Testis (tissue), 3 donors: ENCODE results near the gene ARMH4. TPM values are rescaled to one million over a fixed set of nuclear protein-coding genes. Genes with fewer than 3 reads are reported as not detected.
A peak's percentile ranks its signal among the peaks of the same experiment; 100 is the strongest.

Source experiments
- DNase-seq: peaks from one replicate; pipeline ENCODE4 v3.0.0-alpha.2; 2019
- H3K27ac ChIP-seq, 2 donors: fragments of 200-600 bp; sonication (generic); one replicate each; pipeline ENCODE4 v1.5.1; 2019
- H3K27me3 ChIP-seq: fragments of 200-600 bp; sonication (generic); one replicate; pipeline ENCODE4 v1.5.1; 2019
- H3K36me3 ChIP-seq: fragments of 200-600 bp; sonication (generic); one replicate; pipeline ENCODE4 v1.5.1; 2017; ENCODE audit warnings: low read depth; ENCODE audit errors: missing control alignments
- H3K4me1 ChIP-seq: fragments of 200-600 bp; sonication (generic); one replicate; pipeline ENCODE4 v1.5.1; 2019
- H3K4me3 ChIP-seq, 2 donors: fragments of 200-600 bp; sonication (generic); one replicate each; pipeline ENCODE4 v1.5.1; 2017 to 2019
- H3K9me3 ChIP-seq: fragments of 200-600 bp; sonication (generic); one replicate; pipeline ENCODE4 v1.5.1; 2017
- POLR2A ChIP-seq: fragments of 450-650 bp; IDR thresholded peaks from one replicate; pipeline ENCODE4 v1.6.1; 2017; ENCODE audit warnings: antibody characterized with exemption, mild to moderate bottlenecking, moderate library complexity
- WGBS, 2 donors: methylation state at CpG; one replicate each; pipeline ENCODE4 v1.1.5; 2018; 5-methylcytosine and 5-hydroxymethylcytosine counted together
- intact Hi-C: fragments of 100-400 bp; cut with DNase I; formaldehyde crosslinking; loops from one replicate; pipeline ENCODE4 v1.15.1; 2023; ENCODE audit warnings: low total_unique reads
- polyA plus RNA-seq: library from polyadenylated mRNA; stranded (reverse); fragments of 350-450 nt; fragmentation: Illumina TruSeq; extraction: RNeasy Lipid Tissue Mini Kit (QIAGEN cat#74804); gene quantifications from one replicate; pipeline ENCODE4 v1.2.3, GENCODE V29; 2014; ENCODE audit warnings: low read depth, low replicate concordance; ENCODE audit not compliant: insufficient read depth
- total RNA-seq, 2 donors: library from RNA; depleted of rRNA; stranded (reverse); fragments of >200 nt; gene quantifications; one replicate each; pipeline ENCODE4 v1.2.3, GENCODE V29; 2016
- TF ChIP-seq, protein P1 (sequence below), 3 experiments: fragments of 450-650 bp in 2 of 3; fragments of 200-600 bp in 1 of 3; sonication (generic) in 1 of 3; IDR thresholded peaks; one replicate each; pipeline ENCODE4 v1.5.1; 2016 to 2019; ENCODE audit warnings: antibody characterized with exemption in 3 of 3, mild to moderate bottlenecking in 2 of 3, moderate library complexity in 1 of 3

ARMH4 gene
- total and polyA plus RNA-seq, 3 donors from 2014 or later = 13.5 to 65.8 (median 38.7) TPM

DNA sequence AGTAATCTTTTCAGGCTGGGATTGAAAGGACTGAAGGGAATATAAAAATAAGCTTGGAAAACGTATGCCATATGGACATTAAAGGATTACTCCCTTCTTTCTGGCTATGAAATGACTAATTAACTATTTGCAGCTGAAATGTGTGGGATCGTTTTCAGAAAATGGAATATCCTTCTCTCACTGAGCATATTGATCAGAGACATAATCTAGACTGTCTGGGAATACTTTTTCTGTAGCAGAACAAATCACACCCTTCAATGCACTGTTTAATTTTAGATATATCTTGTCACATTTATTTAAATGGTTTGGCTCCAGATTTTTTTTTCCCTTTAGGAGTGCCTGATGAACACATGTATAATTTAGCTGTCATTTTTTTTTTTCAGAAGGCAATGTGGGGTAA is 37.2 kb upstream of the ARMH4 start:
- intact Hi-C loops = no loop called here
- Histone ChIP-seq H3K4me1 (no peaks in the 10 kb centered on the region), H3K36me3 (no peaks in the 10 kb centered on the region)

DNA sequence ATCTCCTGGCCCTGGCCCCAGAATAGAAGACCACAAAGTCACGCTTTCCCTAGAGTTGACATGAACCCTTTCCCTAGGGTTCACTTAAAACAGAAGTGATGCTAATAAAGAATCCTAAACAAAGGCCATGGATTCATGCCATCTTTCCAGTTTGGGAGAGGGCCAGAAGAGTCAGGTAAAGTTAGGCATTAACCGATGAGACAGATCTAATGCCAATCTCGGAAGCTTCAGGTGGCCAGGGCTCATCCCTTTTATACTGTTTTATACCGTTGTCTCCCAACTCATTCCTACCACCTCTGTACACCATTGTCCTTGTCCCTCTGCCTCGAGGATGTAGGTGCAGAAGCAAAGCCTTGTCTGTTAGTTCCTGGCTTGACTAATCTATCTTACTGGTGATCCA is 25.1 kb upstream of the ARMH4 start:
- intact Hi-C loops = no loop called here
- Histone ChIP-seq H3K4me1 (no peaks in the 10 kb centered on the region), H3K27me3 (no peaks in the 10 kb centered on the region), H3K27ac (no peak overlapping the region), H3K9me3 (no peaks in the 10 kb centered on the region), H3K4me3 (no peak overlapping the region), H3K36me3 (no peaks in the 10 kb centered on the region)
- DNase-seq = no peak
- 81 to 89% methylated on average over 5 of the region's 5 CpGs for WGBS, 2 donors
- TF ChIP-seq, protein P1, sequence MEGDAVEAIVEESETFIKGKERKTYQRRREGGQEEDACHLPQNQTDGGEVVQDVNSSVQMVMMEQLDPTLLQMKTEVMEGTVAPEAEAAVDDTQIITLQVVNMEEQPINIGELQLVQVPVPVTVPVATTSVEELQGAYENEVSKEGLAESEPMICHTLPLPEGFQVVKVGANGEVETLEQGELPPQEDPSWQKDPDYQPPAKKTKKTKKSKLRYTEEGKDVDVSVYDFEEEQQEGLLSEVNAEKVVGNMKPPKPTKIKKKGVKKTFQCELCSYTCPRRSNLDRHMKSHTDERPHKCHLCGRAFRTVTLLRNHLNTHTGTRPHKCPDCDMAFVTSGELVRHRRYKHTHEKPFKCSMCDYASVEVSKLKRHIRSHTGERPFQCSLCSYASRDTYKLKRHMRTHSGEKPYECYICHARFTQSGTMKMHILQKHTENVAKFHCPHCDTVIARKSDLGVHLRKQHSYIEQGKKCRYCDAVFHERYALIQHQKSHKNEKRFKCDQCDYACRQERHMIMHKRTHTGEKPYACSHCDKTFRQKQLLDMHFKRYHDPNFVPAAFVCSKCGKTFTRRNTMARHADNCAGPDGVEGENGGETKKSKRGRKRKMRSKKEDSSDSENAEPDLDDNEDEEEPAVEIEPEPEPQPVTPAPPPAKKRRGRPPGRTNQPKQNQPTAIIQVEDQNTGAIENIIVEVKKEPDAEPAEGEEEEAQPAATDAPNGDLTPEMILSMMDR (IDR thresholded peaks at IDR 0.05) = no peak
- no peak for TF ChIP-seq POLR2A

More for the DNA sequence above, 37.2 kb upstream of the ARMH4 start:
- H3K9me3 ChIP-seq = no peaks in the 10 kb centered on the region
- H3K27ac ChIP-seq = no peak overlapping the region
- no peaks in the 10 kb centered on the region for H3K27me3 ChIP-seq
- 69 to 89% methylated on average over 2 of the region's 2 CpGs for WGBS, 2 donors
- TF ChIP-seq, protein P1 (IDR thresholded peaks at IDR 0.05) = no peak
- TF ChIP-seq POLR2A = no peak
- DNase-seq = no peak
- no peak overlapping the region for H3K4me3 ChIP-seq

DNA sequence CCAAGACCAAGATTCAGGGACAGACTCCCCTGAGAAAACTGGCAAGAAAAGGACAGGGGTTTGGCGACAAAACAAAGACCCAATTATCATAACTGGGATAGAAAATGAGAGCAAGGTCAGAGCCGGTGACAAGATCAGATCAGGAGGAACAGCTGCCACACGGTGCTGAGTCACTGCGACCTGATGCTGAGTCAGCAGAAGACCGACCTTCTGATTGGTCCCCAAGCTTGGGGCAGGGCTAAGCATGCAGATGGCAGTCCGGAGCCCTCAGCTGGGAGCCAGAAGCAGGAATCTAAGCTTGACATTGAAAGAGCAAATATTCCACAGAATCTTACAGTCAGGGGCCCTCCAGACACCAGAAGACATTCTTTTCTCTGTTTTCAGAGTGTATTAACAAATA is 19.1 kb upstream of the ARMH4 start:
- no peak for TF ChIP-seq POLR2A
- TF ChIP-seq, protein P1 (IDR thresholded peaks at IDR 0.05) = no peak
- no peaks in the 10 kb centered on the region for H3K9me3 ChIP-seq
- H3K27me3 ChIP-seq = no peaks in the 10 kb centered on the region
- no peaks in the 10 kb centered on the region for H3K36me3 ChIP-seq
- intact Hi-C loops = no loop called here
- peak overlapping the region; percentile 64 to 69 for H3K27ac ChIP-seq
- DNase-seq = peak; percentile 95
- 11 to 12% methylated on average over 6 of the region's 6 CpGs for WGBS, 2 donors
- H3K4me3 ChIP-seq = no peak overlapping the region
- peaks cover 17% of the 10 kb centered on the region for H3K4me1 ChIP-seq

GRCh38 chr14:58167891-58168290 is 15.9 kb upstream of the ARMH4 start:
- 81 to 94% methylated on average over 5 of the region's 5 CpGs for WGBS, 2 donors
- Histone ChIP-seq H3K27me3 (no peaks in the 10 kb centered on the region), H3K27ac (no peak overlapping the region), H3K4me3 (no peak overlapping the region), H3K4me1 (peaks cover 17% of the 10 kb centered on the region), H3K36me3 (no peaks in the 10 kb centered on the region), H3K9me3 (no peaks in the 10 kb centered on the region)
- intact Hi-C loops = no loop called here
- no peak for TF ChIP-seq POLR2A
- TF ChIP-seq, protein P1 (IDR thresholded peaks at IDR 0.05) = no peak
- no peak for DNase-seq

DNA sequence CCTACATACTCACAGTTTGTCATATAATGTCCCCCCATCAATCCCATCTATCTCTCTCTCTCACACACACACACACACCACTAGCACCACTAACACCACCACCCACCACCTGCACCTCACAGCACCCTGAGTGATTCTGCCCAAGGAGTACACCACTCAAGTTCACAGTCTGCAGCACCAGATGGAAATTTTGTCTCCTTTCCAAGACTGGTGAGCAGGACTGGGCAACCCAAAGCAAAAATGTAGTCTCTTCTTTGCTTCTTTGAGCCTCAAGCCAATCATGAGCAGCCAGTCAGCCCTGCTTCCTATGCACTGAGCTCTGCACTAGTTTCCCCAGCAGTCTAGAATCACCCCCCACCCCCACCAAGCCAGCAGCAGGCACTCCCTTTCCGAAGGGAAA is 15.0 kb upstream of the ARMH4 start:
- no peak overlapping the region for H3K27ac ChIP-seq
- H3K9me3 ChIP-seq = no peaks in the 10 kb centered on the region
- no peaks in the 10 kb centered on the region for H3K27me3 ChIP-seq
- no peak overlapping the region for H3K4me3 ChIP-seq
- intact Hi-C loops = no loop called here
- peaks cover 17% of the 10 kb centered on the region for H3K4me1 ChIP-seq
- no peak for DNase-seq
- WGBS, 2 donors = 44 to 65% methylated on average over 1 of the region's 1 CpG
- no peaks in the 10 kb centered on the region for H3K36me3 ChIP-seq
- TF ChIP-seq POLR2A = no peak
- TF ChIP-seq, protein P1 (IDR thresholded peaks at IDR 0.05) = no peak
